H1 (cell line): ENCODE results near the gene ALK. TPM values are rescaled to one million over a fixed set of nuclear protein-coding genes. Genes with fewer than 3 reads are reported as not detected.

Experiments used
- NANOG ChIP-seq: IDR thresholded peaks from 2 replicates; pipeline ENCODE4 v1.6.1; 2011; ENCODE audit warnings: low read length, low read depth, mild to moderate bottlenecking, inconsistent platforms; ENCODE audit not compliant: insufficient read depth, poor library complexity, severe bottlenecking
- NRF1 ChIP-seq: IDR thresholded peaks from 2 replicates; pipeline ENCODE4 v1.6.1; 2011; ENCODE audit warnings: mild to moderate bottlenecking, low read depth, low read length, improper control_type of control experiment
- polyA plus RNA-seq, 7 experiments: library from polyadenylated mRNA; depleted of rRNA in 3 of 7; stranded (reverse) in 5 of 7; unstranded in 2 of 7; fragments of >200 nt in 5 of 7; fragments of 200-250 nt in 2 of 7; gene quantifications; 1 replicate in 5 of 7; 2 replicates in 1 of 7; 4 replicates in 1 of 7; pipeline versions ENCODE4 v1.2.1 to v1.2.3, GENCODE V29; 2011 to 2013; ENCODE audit warnings: missing spikeins in 2 of 7, mixed read lengths in 2 of 7
- total RNA-seq: library from RNA; stranded (reverse); fragmentation: NEBNext Ultra II Directional; extraction: Animal tissue kit (Norgen Biotek cat#: 25700); gene quantifications from 2 replicates; pipeline ENCODE4 v1.2.1, GENCODE V29; 2021

The ALK gene
- total and polyA plus RNA-seq, 2 of the 8 experiments (the other 6 are each of a cell fraction or from before 2014, with no cell fraction given), result 0.02 to 0.09 TPM

GRCh38 chr2:29164091-29164846 is 757.1 kb downstream of the ALK start (continued):
- TF ChIP-seq NRF1 (no peak), NANOG (no peak)
